Erythroblast (primary cell): ENCODE results near the gene FALEC.
A peak's percentile ranks its signal among the peaks of the same experiment; 100 is the strongest.

Source experiments
- DNase-seq, 2 experiments: peaks; one replicate each; lab custom pipeline; 2025; lab: John Stamatoyannopoulos, UW
- GATA1 ChIP-seq: IDR thresholded peaks from 2 replicates; pipeline ENCODE4 v1.6.1; 2011; ENCODE audit warnings: low read depth, mild to moderate bottlenecking, control low read depth, low read length, moderate library complexity
- POLR2A ChIP-seq: IDR thresholded peaks from 2 replicates; pipeline ENCODE4 v1.6.1; 2011; ENCODE audit warnings: mild to moderate bottlenecking, low read length

FALEC gene

DNA sequence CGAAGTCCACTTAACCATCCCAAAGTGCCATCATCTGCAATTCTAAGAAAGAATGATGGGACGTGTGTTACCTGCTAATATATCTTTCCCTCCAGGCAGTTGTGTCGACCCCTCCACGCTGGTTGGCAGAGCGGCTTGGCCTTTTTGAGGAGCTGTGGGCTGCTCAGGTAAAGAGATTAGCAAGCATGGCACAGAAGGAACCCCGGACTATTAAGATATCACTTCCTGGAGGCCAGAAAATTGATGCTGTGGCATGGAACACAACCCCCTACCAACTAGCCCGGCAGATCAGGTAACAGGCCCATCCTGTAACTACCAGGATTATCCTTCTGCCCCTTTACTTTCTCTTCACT lies 27.8 kb upstream of the FALEC start:
- no peak for DNase-seq
- no peak for TF ChIP-seq POLR2A
- no peak for TF ChIP-seq GATA1

DNA sequence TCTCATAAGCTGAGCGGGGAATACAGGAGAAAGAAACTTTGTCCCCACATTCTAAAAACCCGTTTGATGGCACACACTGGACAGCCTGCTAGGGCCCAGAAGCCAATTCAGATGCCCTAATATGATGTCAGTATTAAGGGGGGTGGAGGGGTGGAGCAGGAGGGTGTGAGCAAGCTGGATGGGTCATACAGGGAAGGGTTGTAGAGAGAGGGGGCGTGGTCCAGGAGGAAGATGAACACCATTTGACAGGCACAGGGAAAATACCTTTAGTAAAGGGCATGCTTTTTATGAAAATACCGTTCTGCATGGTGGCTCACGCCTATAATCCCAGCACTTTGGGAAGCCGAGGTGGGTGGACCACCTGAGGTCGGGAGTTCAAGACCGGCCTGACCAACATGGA lies 22.4 kb upstream of the FALEC start:
- peak in 1 of 2 experiments; percentile 22 for DNase-seq
- TF ChIP-seq GATA1 (no peak), POLR2A (no peak)

DNA sequence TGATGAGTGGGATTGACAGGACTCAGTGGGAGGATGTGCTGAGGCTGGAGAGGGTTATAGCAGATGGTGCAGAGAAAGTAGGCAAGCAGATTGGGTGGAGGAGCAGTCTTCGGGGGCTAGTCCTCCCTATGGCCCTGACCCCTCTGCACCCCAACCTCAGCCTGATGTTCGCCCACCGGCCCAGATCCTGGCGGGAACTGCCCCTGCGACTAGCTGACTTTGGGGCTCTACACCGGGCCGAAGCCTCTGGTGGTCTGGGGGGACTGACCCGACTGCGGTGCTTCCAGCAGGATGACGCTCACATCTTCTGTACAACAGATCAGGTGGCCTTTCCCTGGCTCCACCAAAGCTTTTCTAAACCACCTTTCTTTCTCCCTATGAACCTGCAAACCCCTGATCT lies 17.2 kb upstream of the FALEC start:
- no peak for DNase-seq
- no peak for TF ChIP-seq GATA1

DNA sequence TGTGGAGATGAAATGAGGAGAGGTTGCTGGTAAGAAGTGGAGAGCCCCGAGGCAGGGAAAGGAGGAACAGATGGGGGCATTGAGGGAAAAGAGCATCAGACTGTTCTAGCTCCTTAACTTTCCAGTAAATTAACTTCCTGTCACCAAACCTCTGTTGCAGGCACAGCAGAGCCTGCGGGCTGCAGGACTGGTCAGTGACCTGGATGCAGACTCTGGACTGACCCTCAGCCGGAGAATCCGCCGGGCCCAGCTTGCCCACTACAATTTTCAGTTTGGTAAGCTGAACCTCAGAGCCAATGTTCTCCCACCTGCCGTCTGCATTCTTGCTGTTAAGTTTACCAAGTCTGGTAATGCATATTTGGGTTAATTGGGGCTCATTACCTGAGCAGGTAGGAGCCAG lies 10.1 kb upstream of the FALEC start:
- TF ChIP-seq GATA1 (no peak), POLR2A (no peak)
- no peak for DNase-seq

DNA sequence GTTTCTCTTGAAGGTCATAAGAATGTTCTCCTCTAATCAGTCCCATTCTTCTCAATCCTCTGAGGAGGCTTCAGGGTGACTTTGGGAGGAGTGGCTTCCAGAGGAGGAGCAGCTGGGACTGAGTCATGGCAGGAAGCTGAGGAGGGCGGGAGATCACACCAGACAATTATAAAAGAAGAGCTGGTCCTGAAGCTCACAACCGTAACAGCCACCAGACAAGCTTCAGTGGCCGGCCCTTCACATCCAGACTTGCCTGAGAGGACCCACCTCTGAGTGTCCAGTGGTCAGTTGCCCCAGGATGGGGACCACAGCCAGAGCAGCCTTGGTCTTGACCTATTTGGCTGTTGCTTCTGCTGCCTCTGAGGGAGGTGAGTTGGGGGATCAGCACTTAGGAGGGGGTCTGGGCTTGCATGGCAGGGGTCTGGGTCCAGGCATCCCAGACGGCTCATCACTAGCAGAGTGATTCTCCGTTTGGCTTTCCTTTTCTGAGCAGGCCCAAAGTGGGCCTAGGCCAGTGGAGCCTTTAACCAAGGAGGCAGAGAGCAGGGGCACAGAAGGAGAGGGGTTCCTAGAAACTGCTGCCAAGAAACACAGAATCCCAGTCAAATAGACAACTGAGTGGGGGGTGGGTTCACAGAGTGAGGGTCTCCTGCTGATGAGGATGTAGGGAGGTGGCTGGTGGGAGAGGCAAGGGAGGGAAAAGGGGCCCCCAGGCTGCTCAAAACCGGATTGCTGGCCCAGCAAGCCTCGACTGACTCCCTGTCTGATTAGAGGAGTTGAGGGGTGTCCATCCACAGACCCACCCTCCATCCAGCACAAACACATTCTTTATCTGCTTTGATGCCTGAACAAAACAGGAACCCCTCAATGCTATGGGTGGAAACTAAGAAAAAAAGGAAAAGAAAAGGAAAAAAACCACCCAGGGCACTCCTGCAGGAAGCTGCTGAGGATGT lies 7.4 kb upstream of the FALEC start, which contains the start of gene ECM1:
Gene ECM1 (plus strand): TSS at position 198 of the 953 bp plus-strand sequence. CDS start 101 bp downstream, at position 299.
- no peak for TF ChIP-seq GATA1
- peak; percentile 12 for TF ChIP-seq POLR2A
- DNase-seq, result peak in 1 of 2 experiments; percentile 61

DNA sequence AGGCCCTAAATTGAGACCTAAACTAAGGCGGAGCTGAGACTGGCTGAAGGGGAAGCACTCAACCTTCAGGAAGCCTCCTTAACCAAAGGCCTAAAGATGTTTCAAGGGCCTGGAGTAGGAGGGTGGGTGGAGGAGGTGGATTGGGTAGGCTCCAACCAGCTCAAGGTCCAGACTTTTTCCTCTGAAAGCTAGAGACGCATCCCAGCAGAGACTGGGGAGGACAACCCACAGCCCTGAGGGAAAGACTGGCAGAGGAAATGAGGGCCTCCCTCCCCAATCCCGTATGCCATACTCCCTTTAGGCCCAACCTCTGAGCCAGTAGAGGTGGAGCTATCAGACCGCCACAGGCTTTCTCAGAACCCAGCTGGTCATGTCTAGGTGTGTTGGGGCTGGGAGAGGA lies 6.6 kb upstream of the FALEC start:
- TF ChIP-seq GATA1, result no peak
- TF ChIP-seq POLR2A, result no peak

DNA sequence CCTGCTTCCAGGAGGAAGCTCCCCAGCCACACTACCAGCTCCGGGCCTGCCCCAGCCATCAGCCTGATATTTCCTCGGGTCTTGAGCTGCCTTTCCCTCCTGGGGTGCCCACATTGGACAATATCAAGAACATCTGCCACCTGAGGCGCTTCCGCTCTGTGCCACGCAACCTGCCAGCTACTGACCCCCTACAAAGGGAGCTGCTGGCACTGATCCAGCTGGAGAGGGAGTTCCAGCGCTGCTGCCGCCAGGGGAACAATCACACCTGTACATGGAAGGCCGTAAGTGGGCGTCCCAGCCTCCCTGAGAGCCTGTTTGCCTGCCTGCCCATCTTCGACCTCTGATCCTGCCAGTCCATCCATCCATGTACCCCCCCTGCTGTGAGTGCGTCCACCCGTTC lies 4.0 kb upstream of the FALEC start:
- no peak for DNase-seq

More for the DNA sequence above, 6.6 kb upstream of the FALEC start:
- no peak for DNase-seq

DNA sequence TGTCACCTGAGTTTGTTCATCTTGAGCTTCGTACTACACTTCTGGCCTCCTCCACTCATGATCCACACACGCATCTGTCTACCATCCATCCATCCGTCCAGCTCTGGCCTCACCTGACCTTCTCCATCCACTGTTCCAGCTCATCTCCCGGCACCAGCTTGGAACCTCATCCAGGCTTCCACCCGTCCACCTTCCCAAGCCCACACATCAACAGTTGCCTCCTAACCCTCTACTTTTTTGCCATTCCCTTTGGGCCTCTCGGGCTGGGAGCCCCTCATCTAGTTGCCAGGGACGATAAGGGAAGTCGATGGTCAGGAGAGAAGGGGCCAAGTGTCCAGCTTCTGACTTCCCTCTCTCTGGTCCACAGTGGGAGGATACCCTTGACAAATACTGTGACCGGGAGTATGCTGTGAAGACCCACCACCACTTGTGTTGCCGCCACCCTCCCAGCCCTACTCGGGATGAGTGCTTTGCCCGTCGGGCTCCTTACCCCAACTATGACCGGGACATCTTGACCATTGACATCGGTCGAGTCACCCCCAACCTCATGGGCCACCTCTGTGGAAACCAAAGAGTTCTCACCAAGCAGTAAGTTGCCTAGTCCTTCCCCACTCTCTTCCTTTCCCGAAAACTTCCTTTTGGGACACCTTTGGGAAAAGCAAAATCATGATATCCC lies 3.4 kb upstream of the FALEC start:
- no peak for DNase-seq
- TF ChIP-seq GATA1 (no peak), POLR2A (no peak)

More for the DNA sequence above, 4.0 kb upstream of the FALEC start:
- no peak for TF ChIP-seq GATA1
- no peak for TF ChIP-seq POLR2A

DNA sequence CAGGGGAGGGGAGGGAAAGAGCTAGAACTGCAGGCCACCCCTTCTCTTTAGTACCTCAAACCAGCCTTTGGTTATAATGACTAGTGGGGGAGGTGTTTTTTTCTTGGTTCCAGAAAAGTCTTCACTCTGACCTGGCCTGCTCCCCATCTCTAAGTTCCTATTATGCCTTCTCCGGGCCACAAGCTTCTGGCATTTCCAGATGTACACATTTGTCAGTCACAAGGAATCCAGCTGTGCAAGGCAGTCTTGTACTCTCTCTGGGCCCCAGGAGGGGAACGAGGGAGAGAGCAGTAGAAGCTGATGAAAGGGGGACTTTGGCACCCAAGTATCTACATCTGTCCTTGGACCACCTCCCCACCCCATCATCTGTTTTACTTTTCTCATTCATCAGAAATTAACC lies 2.7 kb upstream of the FALEC start:
- no peak for TF ChIP-seq POLR2A
- TF ChIP-seq GATA1, result no peak
- DNase-seq, result no peak

DNA sequence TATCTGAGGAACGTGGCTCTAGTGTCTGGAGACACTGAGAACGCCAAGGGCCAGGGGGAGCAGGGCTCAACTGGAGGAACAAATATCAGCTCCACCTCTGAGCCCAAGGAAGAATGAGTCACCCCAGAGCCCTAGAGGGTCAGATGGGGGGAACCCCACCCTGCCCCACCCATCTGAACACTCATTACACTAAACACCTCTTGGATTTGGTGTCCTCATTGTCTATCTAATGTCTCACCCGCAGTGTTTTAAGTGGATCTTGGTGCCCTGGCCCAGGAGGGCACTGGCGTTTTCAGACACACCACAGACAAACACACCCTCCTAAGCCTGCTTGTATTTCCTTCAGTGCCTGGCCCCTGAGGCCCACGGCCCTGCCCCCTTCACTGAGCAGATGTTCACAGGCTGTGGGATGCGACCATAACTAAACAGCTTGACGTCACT lies 2.2 kb upstream of the FALEC start:
- peak; percentile 57 to 73 for DNase-seq
- TF ChIP-seq GATA1, result no peak
- no peak for TF ChIP-seq POLR2A

DNA sequence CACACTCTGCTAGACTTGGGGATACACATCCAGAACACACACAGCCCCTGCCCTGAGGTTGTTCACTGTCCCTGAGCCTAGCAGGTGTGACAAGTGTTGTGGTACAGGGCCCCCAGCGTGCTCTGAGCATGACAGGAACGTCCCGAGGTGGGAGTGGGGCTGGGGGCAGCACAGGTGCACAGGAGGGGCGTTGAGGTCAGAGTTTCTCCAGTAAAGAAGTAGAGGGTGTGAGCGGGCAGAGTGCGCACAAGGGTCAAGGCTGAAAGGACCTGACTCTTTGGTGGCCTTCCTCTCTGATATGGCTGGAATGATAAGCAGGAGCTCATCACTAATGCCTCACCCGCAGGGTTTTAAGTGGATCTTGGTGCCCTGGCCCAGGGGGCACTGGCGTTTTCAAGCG lies 1.3 kb upstream of the FALEC start:
- TF ChIP-seq GATA1 (no peak), POLR2A (no peak)
- no peak for DNase-seq

DNA sequence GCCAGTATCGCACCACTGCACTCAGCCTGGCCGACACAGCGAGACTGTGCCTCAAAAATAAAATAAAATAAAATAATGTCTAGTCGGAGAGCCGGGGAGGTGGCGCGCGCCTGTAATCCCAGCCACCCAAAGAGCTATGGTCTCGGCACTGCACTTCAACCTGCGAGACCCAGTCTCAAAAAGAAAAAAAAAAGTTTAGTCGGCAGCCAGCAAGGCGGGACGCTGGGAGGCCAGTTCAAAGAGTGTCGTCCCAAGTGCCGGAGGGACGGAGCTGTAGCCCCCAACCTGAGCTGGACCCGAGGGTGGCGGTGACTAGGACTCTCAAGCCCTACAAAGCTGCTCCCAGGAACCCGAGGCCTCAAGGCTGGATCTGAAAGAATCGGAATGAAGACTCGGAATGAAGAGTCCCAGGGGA lies 632 bp upstream of the FALEC start:
- TF ChIP-seq POLR2A, result no peak
- DNase-seq, result no peak

DNA sequence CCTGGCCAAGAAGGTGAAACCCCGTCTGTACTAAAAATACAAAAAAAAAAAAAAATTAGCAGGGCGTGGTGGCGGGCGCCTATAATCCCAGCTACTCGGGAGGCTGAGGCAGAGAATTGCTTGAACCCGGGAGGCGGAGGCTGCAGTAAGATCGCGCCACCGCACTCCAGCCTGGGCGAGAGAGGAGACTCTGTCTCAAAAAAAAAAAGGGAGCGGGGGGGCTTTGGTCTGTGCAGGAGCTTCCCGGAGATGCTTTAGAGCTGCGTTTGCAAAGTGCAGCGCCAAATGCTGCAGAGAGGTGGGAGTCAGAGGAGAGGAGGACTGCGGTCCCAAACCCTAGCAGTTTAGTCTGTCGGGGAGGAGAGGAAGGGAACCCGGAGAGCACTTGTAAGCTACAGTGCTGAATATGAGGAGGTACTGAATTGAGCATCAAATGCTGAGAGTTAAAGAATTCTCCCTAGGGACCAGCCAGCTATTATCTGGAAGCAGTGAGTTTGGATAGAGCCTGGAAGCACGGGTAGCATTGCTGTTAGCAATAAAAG lies 569 bp downstream of the FALEC start:
- DNase-seq, result peak; percentile 27 to 39
- no peak for TF ChIP-seq GATA1
- TF ChIP-seq POLR2A, result no peak

DNA sequence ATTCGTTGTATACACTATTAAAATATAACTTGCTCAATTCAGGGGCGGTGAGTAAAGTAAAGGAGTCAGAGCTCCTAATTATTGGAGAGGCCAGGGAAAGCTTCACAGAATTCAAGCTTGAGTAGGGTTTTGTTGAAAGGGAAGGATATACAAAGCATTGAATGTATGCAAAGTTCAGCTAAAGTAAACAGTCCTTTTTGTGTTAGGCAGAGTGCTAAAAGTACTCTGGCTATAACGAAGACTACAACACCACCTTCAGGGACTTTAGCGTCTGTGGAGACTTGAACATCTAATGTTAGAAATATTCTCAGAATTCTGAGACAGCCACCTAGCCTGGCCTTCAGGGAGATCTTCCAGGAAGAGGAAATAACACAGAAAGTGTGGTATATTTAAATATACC lies 1.1 kb downstream of the FALEC start:
- no peak for DNase-seq
- TF ChIP-seq POLR2A, result no peak
- no peak for TF ChIP-seq GATA1
